ENCODE results near the gene SPC25. TPM values are rescaled to one million over a fixed set of nuclear protein-coding genes. Genes with fewer than 3 reads are reported as not detected.
"Not testable (repeated sequence)": the region's sequence is repeated elsewhere in the genome, so short reads cannot be mapped to it uniquely, and the experiment has no call there.

Gene SPC25
- total RNA-seq, 2 experiments from 2014 or later = 26.8 to 29.0 TPM

DNA sequence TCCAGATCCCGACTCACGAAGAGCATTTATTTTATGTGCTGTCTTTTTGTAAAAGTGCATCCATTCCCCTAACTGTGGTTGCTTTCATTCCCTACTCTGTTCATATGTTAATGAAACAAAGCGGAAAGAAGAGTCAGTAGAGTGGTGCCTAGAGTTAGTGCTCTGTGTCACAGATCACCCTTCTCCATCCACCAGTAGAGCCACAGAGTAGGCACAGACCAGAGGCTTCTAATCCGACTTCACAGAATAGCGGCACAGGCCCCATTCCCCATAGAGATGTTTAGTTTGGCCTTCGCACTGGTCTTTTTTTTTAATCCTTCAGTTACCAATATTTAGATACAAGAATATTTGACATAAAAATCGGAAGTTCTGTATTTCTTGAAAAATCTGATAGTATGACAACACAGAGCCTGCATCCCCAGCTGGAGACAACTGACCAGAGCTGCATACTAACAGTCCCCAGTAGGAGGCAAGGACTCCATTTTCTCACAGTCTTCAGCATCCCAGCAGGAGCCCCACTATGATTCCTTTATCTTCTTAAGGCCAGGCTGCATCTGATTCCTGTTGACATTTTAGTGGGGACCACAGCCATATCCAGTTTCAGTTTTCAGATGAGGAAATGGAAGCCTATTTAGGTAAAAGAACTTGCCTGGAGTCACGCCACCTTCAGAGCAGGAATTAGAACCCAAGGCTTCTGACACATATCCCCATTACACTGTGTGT lies 17.9 kb upstream of the SPC25 start:
- CTCF ChIA-PET = no interaction called here
- POLR2A ChIA-PET = interaction anchor here (0.6 kb wide), 1 partner anchor 255 kb away, joined by 3 read pairs; no protein-coding TSS in a partner anchor

DNA sequence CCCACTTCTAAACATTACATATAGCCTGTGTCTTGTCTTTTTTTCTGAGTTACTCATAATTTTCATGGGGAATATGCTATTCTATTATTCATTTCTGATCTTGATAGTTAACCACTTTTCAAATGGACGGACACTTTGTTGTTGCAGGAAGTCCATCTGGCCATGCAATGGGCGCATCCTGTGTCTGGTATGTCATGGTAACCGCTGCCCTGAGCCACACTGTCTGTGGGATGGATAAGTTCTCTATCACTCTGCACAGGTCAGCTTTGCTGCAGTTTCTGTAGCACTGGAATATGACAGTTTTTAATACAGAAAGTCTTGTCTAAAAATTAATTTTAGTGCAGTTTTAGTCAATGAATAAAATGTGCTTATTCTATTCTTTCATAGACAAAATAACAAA lies 14.1 kb upstream of the SPC25 start:
- CTCF ChIA-PET = no interaction called here

DNA sequence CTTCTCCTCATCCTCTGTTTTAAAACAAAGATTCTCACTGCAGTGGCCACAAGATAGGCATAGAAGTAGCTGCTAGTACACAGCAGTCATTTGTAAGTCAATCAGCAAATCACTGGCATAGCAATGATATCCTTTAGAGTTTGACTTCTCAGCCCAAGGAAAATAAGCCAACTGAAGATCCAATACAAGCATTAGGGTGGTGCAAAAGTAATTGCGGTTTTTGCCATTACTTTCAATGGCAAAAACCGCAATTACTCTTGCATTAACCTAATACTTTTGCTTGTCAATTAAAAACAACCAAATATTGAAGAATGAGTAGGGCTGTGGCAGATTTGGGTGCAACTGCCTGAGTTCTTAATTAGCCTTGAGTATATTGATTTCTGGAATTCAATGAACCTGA lies 13.7 kb upstream of the SPC25 start:
- ChIA-PET CTCF (no interaction called here), POLR2A (no interaction called here)

More for the DNA sequence above, 14.1 kb upstream of the SPC25 start:
- POLR2A ChIA-PET = no interaction called here

GRCh38 chr2:168901003-168901402 lies 10.8 kb upstream of the SPC25 start, which contains the start of gene G6PC2:
Gene G6PC2 (plus strand): TSS chr2:168901291. CDS start chr2:168901332, 41 bp downstream.
- ChIA-PET POLR2A (no interaction called here), CTCF (interaction anchor here (1.0 kb wide), 1 partner anchor 15 kb away, joined by 4 read pairs; no protein-coding TSS in a partner anchor)

DNA sequence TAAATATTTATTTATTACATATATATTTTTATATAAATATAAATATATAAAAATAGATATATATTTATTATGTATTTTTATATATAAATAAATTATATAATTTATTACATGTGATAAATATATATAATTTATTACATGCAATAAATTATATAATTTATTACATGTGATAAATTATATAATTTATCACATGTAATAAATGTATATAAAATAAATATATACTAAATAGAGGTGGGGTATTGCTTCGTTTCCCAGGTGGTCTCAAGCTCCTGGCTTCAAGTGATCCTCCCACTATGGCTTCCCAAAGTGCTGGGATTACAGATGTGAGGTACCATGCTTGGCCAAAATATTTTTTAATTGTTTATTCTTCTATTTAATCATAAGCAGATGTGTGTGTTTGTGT lies 7.2 kb upstream of the SPC25 start:
- POLR2A ChIA-PET = no interaction called here

DNA sequence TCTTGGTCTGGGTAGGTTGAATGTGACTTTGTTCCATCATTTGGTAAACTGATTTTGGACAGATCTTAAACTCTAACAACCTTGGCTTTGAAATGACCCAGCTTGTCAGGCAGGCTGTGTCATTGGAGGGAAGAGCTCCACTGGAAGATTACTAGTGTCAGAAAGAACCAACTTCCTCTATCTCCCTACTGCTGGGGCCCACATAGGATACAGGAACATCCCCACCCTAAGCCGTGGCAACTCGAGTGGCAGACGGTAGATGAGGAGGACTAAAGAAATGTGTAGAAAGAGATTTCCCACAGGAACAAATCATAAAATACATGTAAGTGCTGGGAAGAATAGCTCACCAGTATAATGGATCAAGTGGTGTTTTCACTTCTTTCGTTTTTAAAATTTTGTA lies 6.6 kb upstream of the SPC25 start:
- CTCF ChIA-PET = no interaction called here
- POLR2A ChIA-PET = no interaction called here

More for the DNA sequence above, 7.2 kb upstream of the SPC25 start:
- CTCF ChIA-PET = no interaction called here

- ChIA-PET POLR2A (no interaction called here), CTCF (no interaction called here)
Observed at GRCh38 chr2:168895771-168896170, 5.5 kb upstream of the SPC25 start.

- ChIA-PET CTCF (interaction anchor here (0.5 kb wide), 1 partner anchor 166 kb away, joined by 4 read pairs; no protein-coding TSS in a partner anchor), POLR2A (no interaction called here)
Observed at GRCh38 chr2:168894720-168895119, 4.5 kb upstream of the SPC25 start.

DNA sequence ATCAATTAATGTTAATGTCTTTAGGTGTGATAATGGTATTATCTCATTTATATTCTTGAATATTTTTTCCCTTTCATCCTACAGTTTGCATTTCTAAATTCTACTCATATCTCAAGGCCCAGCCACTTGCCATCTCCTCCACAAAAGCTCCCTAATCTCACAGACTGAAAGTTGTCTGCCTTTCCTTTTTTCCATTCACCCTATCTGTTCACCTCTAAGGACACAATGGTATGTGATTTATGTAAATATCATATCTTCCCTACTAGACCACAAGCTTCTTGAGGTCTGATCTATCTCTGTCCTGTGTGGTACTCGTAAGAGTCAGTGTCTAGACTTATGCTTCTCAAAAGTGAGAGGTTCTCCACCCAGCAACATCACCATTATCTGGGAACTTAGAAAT lies 3.9 kb upstream of the SPC25 start:
- ChIA-PET POLR2A (no interaction called here), CTCF (no interaction called here)

DNA sequence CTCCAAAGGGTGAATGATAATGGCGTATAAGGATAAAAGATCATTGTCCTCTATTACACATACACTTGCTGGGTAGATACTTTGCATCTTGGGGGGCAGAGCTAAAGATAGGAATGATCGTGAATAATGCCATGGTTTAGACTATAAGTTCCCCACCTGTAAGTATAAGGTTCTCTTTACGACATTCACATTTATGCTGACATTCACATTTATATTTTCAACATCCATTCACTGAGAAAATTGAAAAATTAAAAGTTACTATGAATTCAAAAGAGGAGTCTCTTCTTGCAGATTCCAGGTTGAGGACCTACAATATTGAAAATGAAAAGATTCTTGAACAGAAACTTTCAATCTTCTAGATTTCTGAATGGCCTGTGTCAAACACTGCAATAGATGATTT lies 2.1 kb upstream of the SPC25 start:
- POLR2A ChIA-PET = no interaction called here
- CTCF ChIA-PET = no interaction called here

GRCh38 chr2:168889635-168890005 lies 610 bp downstream of the SPC25 start:
- ChIA-PET CTCF (interaction anchor here (0.9 kb wide), 1 partner anchor 10 kb away, joined by 3 read pairs; no protein-coding TSS in a partner anchor), POLR2A (no interaction called here)

DNA sequence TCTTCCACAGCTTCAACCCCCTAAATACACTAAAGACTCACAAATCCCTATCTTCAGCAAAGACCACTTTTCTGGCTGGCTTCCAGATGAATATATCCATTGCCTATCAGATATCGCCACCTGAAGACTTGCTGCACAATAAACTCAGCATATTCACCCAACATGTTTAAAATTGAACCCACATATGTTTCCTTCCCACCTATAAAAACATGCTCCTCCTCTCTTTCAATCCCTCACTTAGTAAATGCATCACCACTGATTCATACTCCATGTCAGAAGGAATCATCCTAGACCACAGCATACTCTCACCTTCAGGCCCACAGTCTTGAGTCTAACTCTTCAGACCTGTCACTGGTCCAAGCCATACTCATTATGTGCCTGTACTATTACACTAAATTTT lies 5.3 kb downstream of the SPC25 start:
- ChIA-PET POLR2A (no interaction called here), CTCF (interaction anchor here (1.1 kb wide), 1 partner anchor 17 kb away, joined by 4 read pairs; the partner anchor contains the start of gene G6PC2)

DNA sequence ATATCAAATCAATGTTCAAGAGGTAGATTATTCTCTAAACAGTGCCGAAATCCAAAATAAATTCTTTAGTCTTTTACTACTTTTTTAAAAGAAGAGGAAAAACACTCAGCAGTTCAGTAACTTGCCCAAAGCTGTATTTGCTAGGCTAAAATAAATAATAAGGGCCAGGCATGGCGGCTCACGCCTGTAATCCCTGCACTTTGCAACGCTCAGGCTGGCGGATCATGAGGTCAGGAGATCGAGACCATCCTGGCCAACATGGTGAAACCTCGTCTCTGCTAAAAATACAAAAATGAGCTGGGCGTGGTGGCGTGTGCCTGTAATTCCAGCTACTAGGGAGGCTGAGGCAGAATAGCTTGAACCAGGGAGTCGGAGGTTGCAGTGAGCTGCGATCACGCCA lies 8.1 kb downstream of the SPC25 start:
- POLR2A ChIA-PET = not testable (repeated sequence)

DNA sequence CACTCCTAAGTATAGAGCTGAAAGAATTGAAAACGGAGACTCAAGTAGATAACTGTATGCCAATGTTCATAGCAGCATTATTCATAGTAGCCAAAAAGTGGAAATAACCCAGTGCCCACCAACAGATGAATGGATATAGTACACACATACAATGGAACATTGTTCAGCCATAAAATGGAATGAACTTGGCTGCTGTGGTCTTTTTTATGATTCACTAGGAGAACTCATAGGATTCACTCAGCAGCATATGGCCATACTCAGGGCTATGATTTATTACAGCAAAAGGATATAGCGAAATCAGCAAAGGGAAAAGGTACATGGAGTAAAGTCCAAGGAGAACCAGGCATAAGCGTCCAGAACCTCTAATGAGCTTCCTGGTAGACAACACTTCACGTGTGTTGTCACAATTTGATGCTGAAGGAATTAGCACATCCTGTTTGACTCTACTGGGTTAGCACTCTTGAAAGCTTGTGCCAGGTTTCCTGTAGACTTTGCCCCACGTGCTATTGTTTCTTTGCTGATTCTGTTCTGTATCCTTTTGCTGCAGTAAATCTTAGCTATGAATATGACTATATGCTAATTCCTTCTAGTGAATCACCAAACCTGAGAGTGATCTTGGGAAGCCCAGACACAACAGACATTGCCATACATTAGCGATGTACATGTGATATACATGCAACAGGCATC lies 15.7 kb downstream of the SPC25 start:
- ChIA-PET CTCF (no interaction called here), POLR2A (no interaction called here)

More for the DNA sequence above, 8.1 kb downstream of the SPC25 start:
- CTCF ChIA-PET = not testable (repeated sequence)

DNA sequence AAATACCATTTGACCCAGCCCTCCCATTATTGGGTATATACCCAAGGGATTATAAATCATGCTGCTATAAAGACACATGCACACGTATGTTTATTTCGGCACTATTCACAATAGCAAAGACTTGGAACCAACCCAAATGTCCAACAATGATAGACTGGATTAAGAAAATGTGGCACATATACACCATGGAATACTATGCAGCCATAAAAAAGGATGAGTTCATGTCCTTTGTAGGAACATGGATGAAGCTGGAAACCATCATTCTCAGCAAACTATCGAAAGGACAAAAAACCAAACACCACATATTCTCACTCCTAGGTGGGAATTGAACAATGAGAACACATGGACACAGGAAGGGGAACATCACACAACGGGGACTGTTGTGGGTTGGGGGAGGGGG lies 19.4 kb downstream of the SPC25 start:
- CTCF ChIA-PET, POLR2A ChIA-PET: not testable (repeated sequence)

DNA sequence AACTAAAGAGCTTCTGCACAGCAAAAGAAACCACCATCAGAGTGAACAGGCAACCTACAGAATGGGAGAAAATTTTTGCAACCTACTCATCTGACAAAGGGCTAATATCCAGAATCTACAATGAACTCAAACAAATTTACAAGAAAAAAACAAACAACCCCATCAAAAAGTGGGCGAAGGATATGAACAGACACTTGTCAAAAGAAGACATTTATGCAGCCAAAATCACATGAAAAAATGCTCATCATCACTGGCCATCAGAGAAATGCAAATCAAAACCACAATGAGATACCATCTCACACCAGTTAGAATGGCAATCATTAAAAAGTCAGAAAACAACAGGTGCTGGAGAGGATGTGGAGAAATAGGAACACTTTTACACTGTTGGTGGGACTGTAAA lies 19.9 kb downstream of the SPC25 start:
- CTCF ChIA-PET, POLR2A ChIA-PET: not testable (repeated sequence)

DNA sequence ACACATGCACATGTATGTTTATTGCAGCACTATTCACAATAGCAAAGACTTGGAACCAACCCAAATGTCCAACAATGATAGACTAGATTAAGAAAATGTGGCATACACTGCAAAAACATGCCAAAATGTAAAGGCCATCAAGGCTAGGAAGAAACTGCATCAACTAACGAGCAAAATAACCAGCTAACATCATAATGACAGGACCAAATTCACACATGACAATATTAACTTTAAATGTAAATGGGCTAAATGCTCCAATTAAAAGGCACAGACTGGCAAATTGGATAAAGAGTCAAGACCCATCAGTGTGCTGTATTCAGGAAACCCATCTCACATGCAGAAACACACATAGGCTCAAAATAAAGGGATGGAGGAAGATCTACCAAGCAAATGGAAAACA lies 23.1 kb downstream of the SPC25 start:
- CTCF ChIA-PET, POLR2A ChIA-PET: not testable (repeated sequence)

DNA sequence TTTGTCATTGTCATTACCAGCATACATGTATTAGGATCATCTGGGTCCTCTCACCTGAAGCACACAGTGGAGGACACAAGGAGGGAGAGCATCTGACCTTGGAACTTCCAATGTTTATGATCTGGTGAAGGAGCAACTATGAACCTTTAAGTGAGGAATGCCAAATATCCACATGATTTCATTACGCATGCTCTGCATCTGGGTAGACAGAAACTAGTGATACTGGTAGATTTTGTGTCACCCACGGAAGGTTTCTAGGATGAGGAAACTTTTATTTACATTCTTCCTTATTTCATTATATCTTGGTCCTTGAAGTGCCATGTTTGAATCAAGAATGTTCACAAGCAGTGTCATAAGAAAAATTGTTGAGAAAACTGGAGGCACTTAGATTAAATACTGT lies 32.1 kb downstream of the SPC25 start:
- POLR2A ChIA-PET = no interaction called here

GRCh38 chr2:168855601-168856000 lies 34.6 kb downstream of the SPC25 start:
- CTCF ChIA-PET = no interaction called here

More for the DNA sequence above, 32.1 kb downstream of the SPC25 start:
- CTCF ChIA-PET = no interaction called here

GRCh38 chr2:168854651-168855050 lies 35.6 kb downstream of the SPC25 start:
- ChIA-PET POLR2A (no interaction called here), CTCF (no interaction called here)

More at GRCh38 chr2:168855601-168856000, 34.6 kb downstream of the SPC25 start:
- POLR2A ChIA-PET = no interaction called here

DNA sequence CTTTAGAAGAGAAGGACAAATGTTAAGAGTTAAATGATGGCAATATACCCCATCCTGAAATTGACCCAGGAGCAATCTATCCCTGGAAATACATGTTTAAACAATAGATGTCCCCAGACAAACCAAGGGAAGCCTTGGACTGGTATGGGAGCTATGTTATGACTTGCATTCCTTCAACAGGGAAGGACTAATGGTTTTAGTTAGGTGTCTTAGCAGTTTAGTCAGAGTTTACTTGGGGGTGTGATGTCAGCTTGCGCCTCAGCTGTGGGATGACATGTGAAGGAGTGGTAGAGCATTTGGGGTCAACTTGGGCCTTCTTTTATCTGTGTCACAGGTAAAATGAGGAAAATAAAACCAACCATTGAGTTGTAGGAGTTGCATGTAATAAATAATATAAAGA lies 36.8 kb downstream of the SPC25 start:
- ChIA-PET POLR2A (no interaction called here), CTCF (no interaction called here)
